HuH-7 (cell line): Measurements from ENCODE around the gene ANO4.

Source experiments
- DNase-seq: peaks from one replicate; pipeline ENCODE4 v3.0.0; 2011; ENCODE audit warnings: low spot score

ANO4 gene

DNA sequence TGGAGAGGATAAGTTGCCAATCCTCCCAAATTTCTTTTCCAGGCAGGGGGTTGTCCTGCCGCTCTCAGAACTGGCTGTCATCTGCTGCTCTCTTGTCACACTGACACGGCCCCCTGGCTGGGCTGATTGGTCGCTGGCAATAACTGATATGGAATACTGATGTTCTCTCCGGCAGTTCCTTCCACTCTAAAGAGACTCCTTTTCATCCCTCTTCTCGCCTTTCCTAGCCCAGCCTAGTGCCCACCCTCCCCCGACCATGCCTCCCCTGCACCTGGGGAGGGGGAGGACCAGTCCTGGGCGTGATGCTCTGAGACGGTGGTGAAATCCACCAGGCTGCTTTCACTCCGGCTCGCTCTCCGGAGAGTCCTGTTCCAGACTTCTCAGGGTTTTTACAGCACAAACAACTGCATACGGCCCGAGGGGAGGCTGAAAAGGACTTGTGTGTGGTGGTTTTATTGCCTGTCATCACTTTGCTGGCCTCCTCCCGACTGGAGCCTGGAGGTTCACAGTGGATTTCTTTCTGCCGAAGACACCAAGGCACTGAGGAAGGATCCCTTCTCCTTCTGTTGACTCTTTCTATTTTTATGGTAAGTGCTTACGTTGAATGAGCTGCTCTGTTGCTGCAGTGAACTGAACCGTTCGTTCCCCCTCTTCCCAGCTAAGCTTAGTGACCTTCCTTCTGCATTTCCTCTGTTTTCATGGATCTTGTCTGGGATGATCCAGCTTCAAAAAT is at the start of gene ANO4:
TSS of gene ANO4 (plus strand) at position 336 of the 733 bp plus-strand sequence. CDS start 107,010 bp downstream, outside the sequence.
- no peak for DNase-seq

- no peak for DNase-seq
Observed at GRCh38 chr12:100745378-100746071, 49.1 kb upstream of the ANO4 start.

DNA sequence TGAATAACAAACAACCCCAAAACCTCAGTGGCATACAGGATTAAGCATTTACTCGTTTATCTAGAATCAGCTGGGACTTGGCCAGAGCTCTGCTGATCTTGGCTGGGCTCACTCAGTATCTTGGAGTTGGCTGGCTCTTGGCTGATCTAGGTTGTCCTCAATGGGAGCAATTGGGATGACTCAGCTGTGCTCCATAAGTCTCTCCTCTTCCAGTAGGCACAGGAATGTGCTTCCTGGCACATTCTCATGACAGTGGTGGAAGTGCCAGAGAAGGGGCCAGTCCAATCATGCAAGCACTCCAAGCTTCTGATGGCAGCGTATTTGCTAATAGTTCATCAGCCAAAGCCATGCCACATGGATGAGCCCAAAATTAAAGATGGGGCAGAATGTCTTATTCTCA is 41.7 kb upstream of the ANO4 start:
- DNase-seq: no peak

DNA sequence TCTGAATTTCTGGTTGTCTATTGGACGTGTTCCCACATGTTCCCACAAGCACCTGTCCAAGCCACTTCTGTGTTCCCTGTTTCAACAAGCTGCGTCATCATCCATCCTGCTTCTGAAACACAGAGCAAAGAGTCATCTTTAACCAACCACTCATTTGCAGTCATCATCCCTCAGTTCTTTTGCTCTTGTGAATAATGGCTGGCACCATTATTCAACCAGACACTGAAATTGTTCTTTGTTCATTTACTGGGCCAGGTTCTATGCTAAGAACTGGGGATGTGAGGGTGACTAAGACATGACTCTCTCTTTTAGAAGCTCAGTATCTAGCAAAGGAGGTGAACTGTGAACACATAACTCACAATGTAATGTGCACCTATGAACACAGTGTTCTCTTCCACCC is 40.7 kb upstream of the ANO4 start:
- no peak for DNase-seq

- no peak for DNase-seq
Observed at GRCh38 chr12:100755186-100755585, 39.4 kb upstream of the ANO4 start.

- no peak for DNase-seq
Observed at GRCh38 chr12:100758083-100758482, 36.5 kb upstream of the ANO4 start.

DNA sequence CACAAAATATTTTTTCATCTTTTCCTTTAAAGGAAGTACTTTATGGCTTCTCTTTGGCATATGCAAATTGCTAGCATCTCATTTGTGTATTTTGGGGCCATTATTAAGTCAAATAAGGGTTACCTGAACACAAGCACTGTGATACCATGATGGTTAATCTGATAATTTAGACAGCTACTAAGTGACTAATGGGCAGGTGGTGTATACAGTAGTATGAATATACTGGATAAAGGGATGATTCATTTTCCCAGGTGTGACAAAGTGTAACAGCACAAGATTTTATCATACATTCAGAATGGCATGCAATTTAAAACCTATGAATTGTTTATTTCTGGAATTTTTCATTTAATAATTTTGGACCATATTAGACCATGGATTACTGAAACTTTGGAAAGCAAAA is 27.2 kb upstream of the ANO4 start:
- no peak for DNase-seq

DNA sequence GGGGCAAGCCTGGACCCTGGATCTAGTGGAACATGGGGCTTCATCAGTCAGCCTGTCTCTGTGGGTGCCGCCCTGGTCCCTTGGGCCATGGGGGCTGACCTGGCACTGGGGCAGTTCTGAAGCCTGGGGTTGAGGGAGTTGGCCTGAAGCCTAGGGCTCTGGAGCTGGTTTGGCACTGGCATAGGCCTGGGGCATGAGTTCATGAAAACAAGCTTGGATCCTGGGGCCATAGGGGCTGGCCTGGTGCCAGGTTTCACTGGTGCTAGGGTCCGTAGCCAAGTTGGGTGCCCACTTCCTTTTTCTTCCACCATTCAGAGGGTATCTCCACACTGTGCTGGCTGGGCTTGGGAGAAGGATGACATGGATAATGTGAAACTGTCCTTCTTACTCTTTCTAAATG is 26.6 kb upstream of the ANO4 start:
- DNase-seq: no peak

GRCh38 chr12:100778967-100779590 is 15.5 kb upstream of the ANO4 start:
- DNase-seq: no peak

DNA sequence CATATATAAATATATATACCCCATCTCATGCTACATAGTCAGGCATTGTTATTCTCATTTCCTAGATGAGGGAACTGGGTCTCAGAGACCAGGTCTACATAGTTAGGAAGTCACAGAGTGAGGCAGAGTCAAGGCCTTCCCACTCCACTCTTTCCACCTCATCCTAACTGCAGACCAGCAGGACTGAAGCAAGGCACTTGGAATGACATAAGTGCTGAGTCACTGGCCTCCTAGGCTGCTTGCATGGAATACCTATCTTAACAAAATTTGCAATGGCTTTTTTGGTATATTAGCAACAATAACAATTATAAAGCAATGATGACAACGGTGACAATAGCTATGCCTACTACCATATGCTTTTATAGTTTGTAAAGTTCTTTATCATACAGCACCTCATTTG is 5.4 kb upstream of the ANO4 start:
- no peak for DNase-seq

DNA sequence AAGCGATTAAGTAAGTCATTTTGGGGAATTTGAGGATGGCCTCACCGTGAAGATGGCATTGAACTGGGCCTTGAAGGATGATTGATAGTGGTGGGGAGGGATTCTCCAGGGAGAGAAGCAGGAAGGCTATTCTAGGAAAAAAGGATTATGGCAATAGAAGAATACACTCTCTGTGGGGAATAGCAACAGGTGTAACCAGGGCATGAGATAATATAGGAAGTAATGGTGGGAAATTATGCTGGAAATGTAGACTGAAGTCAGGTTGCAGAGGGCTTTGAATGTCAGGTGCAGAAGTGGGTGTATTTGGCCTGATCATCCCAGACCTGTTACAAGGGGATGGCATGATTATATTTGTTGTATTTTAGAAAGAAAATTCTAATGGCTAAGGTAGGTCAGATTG is 4.6 kb upstream of the ANO4 start:
- no peak for DNase-seq

DNA sequence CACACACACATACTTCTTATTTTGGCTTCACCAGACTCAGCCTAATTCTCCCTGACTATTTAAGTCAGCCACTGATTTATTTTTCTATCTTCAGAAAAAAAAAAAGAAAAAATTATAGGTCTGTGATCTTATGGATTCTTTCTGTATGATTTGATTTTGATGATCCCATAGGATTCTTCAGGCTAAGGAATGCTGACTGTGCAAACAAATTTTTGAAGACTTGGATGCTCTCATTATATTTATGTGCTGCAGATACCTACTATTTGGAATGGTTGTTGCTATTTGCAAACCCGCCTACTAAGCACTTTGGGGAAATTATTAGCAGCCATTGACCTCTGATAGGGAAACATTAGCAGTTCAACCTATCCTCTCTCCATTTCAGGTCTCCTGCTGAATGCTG is 4.0 kb upstream of the ANO4 start:
- no peak for DNase-seq

GRCh38 chr12:100793182-100793581 is 1.4 kb upstream of the ANO4 start:
- DNase-seq: no peak

- no peak for DNase-seq
Observed at GRCh38 chr12:100795174-100795799, 711 bp downstream of the ANO4 start.

DNA sequence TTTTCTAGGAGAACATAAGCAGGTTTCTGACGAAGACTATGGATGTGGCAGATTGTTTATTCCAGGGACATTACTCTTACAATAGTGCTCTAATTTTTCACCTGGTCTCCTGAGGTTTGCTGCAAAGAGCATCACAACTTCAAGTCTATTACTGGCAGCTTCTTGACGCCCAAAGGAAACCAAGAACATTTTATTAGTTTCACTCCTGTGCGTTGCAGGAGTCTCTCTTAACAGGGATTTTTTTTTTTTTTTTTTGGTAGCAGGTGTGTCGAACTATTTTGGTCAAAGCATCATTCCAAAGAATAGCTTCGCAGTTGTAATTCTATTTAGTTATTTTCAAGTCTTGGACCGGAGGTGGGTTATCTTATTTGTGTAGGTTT is 1.2 kb downstream of the ANO4 start:
- no peak for DNase-seq

DNA sequence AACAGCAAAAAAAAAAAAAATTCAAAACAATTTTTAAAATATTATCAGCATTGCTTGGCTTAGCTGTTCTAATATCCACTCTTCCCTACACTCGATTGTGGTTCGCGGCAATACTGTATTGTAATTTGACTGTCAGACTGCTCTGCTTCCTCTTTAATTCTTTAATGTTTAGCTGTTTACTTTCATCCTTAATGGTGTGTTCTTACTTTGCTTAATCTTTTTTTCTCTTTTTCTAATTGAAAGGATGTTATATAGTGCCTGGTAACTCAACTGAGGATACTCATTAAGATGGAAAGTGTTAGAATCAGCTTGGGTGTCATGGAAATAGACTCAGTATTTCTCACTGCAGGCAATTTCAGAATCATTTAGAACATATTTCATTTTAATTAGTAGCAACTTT is 2.0 kb downstream of the ANO4 start:
- DNase-seq: no peak

GRCh38 chr12:100797246-100797645 is 2.7 kb downstream of the ANO4 start:
- no peak for DNase-seq

DNA sequence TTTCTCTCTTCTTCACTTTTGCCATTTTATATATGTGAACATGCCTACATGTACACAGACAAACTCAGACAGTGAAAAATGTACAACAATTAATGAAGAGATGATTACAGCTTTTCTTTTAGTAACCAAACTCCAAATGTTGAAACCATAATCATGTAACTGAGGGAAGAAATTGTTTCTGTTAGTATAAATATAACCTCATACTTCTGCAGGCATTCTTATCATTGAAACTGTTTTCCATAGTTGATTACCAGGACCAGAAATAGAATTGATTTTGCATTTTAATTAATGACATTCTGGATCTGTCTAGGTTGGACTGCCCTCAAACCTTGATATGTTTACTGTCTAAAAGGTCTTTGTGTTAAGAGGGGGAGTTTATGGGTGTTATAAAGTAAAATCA is 3.2 kb downstream of the ANO4 start:
- DNase-seq: no peak

DNA sequence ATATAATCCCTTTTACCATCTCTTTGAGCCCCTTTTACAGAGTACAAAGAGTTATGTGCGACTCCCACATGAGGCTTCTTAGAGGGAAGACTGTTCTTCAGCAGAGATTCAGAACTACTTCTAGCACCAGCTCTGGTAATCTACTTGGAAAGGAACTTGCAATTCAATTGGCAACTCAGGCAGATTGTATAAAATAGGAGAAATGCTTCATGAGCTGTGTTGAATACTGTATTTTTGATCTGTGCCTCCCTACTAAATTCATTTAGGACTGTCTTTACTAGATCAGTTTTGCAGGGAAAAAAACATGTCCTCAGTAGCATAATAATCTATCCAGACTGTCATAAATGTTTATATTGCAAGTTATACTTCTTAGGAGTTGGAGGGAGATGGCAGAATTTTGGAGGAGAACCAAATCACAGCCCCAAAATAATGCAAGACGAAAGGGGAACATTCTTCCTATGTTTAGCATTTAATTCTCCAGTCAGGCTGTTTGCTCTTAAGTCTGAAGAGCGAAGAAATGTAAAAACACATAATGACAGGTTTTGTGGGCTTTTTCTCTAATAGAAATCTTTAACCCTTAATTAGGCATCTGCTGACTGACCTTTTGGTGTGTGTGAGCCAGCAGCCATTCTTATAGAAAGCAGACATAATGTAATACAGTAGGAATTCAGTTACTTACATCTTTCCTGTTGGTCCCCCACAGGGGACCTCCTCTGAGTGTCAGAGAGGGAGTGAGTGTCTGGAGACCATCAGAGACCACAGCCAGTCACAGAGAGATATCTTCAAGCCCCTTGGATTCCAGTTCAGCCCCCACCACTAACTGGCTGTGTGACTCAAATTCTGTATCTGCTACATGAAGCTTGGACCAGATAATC is 3.9 kb downstream of the ANO4 start:
- no peak for DNase-seq

GRCh38 chr12:100799770-100800169 is 5.2 kb downstream of the ANO4 start:
- DNase-seq: no peak

- DNase-seq: no peak
Observed at GRCh38 chr12:100800723-100801122, 6.1 kb downstream of the ANO4 start.

DNA sequence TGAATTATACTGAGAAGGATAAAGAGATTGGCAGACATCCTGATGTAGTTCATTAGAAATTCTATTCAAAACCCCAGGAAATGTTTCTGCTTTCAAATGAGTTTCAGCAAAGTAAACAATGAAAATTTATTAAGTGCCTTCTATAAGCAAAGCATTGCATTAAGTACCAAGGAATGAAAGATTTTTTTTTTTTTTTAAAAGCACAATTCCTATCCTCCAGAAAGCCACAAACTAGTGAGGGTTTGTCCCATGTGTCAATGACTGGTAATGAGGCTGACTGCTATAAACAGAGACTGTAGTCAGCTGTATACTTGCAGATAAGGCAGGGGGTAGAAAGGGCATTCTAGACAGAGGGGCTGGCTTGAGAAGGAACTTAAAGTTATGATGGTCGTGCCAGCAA is 6.7 kb downstream of the ANO4 start:
- DNase-seq: no peak
